Astrocyte of the spinal cord (primary cell): ENCODE measurements around the gene PTPRU.

ENCODE experiments used
- DNase-seq: peaks from one replicate; pipeline ENCODE4 v3.0.0; 2011; ENCODE audit warnings: low read depth, low spot score
- H3K4me3 ChIP-seq: 2 replicates; pipeline ENCODE4 v1.5.1; 2011; ENCODE audit warnings: low read depth, mild to moderate bottlenecking, low read length, moderate library complexity
- CTCF ChIP-seq: IDR thresholded peaks from 2 replicates; pipeline ENCODE4 v1.5.1; 2012; ENCODE audit warnings: low read depth, mild to moderate bottlenecking, low read length, inconsistent platforms
- in situ Hi-C: cut with HindIII; loops from 2 replicates; pipeline ENCODE4 v1.10.0; 2017; ENCODE audit warnings: low sequenced_read_pairs

The PTPRU gene

GRCh38 chr1:29254346-29254745, 18.0 kb downstream of the PTPRU start:
- TF ChIP-seq CTCF: no peak
- H3K4me3 ChIP-seq: no peak overlapping the region
- in situ Hi-C loops: no loop called here
- DNase-seq: no peak

DNA sequence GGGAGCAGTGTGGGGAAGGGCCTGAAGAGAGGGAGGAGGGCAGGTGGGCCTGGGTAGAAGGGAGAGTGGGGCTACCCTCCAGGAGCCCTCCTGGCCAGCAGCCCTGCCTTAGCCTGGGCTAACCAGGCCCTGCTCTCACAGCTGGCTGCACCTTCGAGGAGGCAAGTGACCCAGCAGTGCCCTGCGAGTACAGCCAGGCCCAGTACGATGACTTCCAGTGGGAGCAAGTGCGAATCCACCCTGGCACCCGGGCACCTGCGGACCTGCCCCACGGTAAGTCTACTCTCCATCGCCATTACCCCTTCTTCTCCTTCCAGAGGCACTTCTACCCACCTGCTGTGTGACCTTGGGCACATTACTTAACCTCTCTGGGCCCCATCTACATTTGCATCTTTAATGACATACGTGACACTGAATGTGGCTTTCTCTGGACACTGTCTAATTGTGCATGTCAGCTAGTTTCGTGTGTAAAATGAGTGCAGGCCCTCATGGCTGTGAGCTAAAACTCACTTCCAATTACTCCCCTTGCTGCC, 18.9 kb downstream of the PTPRU start:
- TF ChIP-seq CTCF: no peak
- H3K4me3 ChIP-seq: no peak overlapping the region
- no peak for DNase-seq
- in situ Hi-C loops: no loop called here

DNA sequence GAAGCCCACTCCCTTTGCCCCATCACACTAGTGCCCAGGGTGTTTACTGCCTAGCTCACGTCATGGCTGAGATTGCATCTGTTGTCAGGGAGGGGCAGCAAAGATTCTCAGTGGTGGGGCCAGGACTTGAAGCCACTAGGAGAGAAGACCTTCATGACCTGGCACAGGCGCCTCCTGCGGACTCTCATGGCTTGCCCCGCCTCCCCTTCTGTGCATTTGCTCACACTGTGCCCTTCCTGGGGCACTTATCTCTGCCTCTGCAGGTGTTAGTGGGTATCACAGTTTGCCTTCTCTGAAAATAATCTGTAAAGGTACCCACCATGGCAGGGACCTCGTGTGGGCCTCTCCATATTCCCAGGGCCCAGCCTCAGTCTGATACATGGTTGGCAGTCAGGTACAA, 20.1 kb downstream of the PTPRU start:
- no peak for TF ChIP-seq CTCF
- no peak overlapping the region for H3K4me3 ChIP-seq
- no peak for DNase-seq
- in situ Hi-C loops: no loop called here

DNA sequence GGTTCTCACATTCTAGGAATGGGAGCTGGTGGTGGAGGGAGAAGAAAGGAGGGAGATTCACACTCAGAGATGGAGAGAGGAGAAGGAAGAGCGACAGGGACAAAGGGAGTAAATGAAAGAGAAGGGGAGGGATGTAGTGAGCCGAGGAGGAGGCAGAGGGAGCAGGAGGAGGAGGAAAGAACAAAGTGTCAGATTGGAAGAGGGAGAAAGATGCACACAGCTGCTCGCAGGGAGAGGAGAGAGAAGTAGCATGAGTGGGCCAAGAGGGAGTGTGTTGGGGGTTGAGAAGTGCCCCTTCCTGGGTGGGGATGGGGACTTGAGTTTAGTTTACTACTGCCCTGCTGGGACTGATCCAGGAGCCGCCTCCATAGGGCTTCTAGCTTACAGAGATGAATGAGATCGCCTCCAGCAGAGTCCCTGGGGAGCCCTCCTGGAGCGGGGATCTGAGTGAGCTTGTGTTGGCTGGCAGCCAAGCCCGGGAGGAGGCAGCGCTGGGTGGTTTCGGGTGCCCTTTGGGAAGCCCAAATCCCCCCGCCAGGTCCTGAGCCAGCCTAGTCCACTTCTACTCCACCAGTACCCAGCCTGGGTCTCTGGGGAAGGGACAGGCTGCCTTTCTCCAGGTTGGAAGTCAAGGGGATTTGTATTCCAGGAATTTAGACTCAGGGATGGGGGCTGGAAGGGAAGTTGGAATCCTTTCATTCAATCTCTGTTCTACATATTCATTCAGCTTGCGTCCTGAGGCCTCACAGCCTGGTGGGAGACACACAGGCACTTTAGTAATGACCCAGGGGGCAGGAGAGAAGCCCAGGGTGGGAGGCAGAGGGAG, 20.9 kb downstream of the PTPRU start:
- DNase-seq: peak; percentile 28
- no peak overlapping the region for H3K4me3 ChIP-seq
- in situ Hi-C loops: no loop called here
- no peak for TF ChIP-seq CTCF

DNA sequence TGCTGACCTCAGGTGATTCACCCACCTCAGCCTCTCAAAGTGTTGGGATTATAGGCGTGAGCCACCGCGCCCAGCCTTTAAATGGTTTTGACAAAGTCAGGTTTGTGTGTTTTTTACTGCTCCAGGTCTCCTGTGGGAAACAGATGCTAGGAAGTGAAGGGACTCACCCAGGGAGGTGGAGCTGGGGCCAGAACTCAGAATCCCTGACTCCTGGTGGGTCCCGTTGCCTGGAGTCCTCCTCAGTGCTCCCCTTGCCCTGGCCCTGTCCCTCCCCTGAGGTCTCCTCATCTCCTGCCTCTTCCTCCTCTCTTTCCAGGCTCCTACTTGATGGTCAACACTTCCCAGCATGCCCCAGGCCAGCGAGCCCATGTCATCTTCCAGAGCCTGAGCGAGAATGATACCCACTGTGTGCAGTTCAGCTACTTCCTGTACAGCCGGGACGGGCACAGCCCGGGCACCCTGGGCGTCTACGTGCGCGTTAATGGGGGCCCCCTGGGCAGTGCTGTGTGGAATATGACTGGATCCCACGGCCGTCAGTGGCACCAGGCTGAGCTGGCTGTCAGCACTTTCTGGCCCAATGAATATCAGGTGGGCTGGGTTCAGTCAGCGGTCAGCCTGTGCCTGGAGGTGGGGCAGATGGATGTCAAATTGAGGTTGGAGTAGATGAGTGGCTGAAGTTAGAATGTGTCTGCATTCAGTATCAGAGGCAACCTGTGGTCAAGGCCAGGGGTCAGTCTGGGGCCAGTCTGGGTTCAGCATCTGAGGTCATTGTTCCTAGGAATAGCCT, 22.1 kb downstream of the PTPRU start:
- no peak for TF ChIP-seq CTCF
- DNase-seq: no peak
- no peak overlapping the region for H3K4me3 ChIP-seq
- in situ Hi-C loops: no loop called here

GRCh38 chr1:29258976-29259801, 22.9 kb downstream of the PTPRU start:
- no peak for DNase-seq
- TF ChIP-seq CTCF: peak; percentile 6
- in situ Hi-C loops: no loop called here
- peak overlapping the region; percentile 41 for H3K4me3 ChIP-seq
